AG04450 (cell line): ENCODE data around the gene PPM1E. TPM values are rescaled to one million over a fixed set of nuclear protein-coding genes. Genes with fewer than 3 reads are reported as not detected.

Experiments used
- CTCF ChIA-PET: fragments of 300-600, 350-600 bp; formaldehyde crosslinking; extraction: SDS; loops from one replicate; lab custom pipeline; 2022; ENCODE audit warnings: antibody characterized with exemption, inconsistent platforms; lab: Charles Lee
- POLR2A ChIA-PET: fragments of 350-600 bp; formaldehyde crosslinking; extraction: SDS; loops from one replicate; lab custom pipeline; 2021; ENCODE audit warnings: antibody characterized with exemption, inconsistent platforms; lab: Yijun Ruan, JAX
- DNase-seq: peaks from one replicate; pipeline ENCODE4 v3.0.0-alpha.2; 2011; ENCODE audit warnings: low read depth, low spot score
- H3K27ac ChIP-seq: one replicate; pipeline ENCODE4 v1.5.1; 2012; ENCODE audit warnings: low read depth, low read length, control low read depth
- H3K27me3 ChIP-seq: one replicate; pipeline ENCODE4 v1.6.0; 2012; ENCODE audit warnings: low read length; ENCODE audit not compliant: control insufficient read depth, insufficient read depth
- H3K4me3 ChIP-seq: 2 replicates; pipeline ENCODE4 v1.5.1; 2011; ENCODE audit warnings: mild to moderate bottlenecking, low read depth, low read length, control low read depth
- H3K9me3 ChIP-seq: 2 replicates; pipeline ENCODE4 v1.5.1; 2012; ENCODE audit warnings: low read length; ENCODE audit not compliant: control insufficient read depth, insufficient read depth
- CTCF ChIP-seq: IDR thresholded peaks from 2 replicates; pipeline ENCODE4 v1.5.1; 2011; ENCODE audit warnings: low read depth, low read length, control low read depth, inconsistent platforms
- polyA plus RNA-seq: library from polyadenylated mRNA; depleted of rRNA; stranded (reverse); fragments of >200 nt; gene quantifications from 2 replicates; pipeline ENCODE4 v1.2.3, GENCODE V29; 2011

Gene PPM1E
- polyA plus RNA-seq, 1 experiment: 0.64 TPM

GRCh38 chr17:58813712-58814111 lies 58.1 kb downstream of the PPM1E start:
- CTCF ChIA-PET: no interaction called here
- no peak overlapping the region for H3K27ac ChIP-seq
- DNase-seq: no peak
- no peaks in the 10 kb centered on the region for H3K9me3 ChIP-seq
- no peak for TF ChIP-seq CTCF
- no peaks in the 10 kb centered on the region for H3K27me3 ChIP-seq
- no peak overlapping the region for H3K4me3 ChIP-seq
- POLR2A ChIA-PET: no interaction called here

- Histone ChIP-seq H3K27ac (no peak overlapping the region), H3K4me3 (no peak overlapping the region), H3K9me3 (no peaks in the 10 kb centered on the region), H3K27me3 (no peaks in the 10 kb centered on the region)
- TF ChIP-seq CTCF: no peak
- ChIA-PET POLR2A (no interaction called here), CTCF (no interaction called here)
- no peak for DNase-seq
Observed at GRCh38 chr17:58818654-58819053, 63.0 kb downstream of the PPM1E start.

GRCh38 chr17:58822148-58823050 lies 66.7 kb downstream of the PPM1E start:
- ChIA-PET CTCF (no interaction called here), POLR2A (no interaction called here)
- Histone ChIP-seq H3K27ac (no peak overlapping the region), H3K9me3 (no peaks in the 10 kb centered on the region), H3K4me3 (no peak overlapping the region), H3K27me3 (no peaks in the 10 kb centered on the region)
- TF ChIP-seq CTCF: no peak
- DNase-seq: no peak

GRCh38 chr17:58823051-58823525 lies 67.4 kb downstream of the PPM1E start:
- ChIA-PET POLR2A (no interaction called here), CTCF (no interaction called here)
- Histone ChIP-seq H3K27ac (no peak overlapping the region), H3K9me3 (no peaks in the 10 kb centered on the region), H3K4me3 (no peak overlapping the region), H3K27me3 (no peaks in the 10 kb centered on the region)
- no peak for TF ChIP-seq CTCF
- no peak for DNase-seq

- H3K4me3 ChIP-seq: no peak overlapping the region
- no peaks in the 10 kb centered on the region for H3K27me3 ChIP-seq
- CTCF ChIA-PET: no interaction called here
- no peaks in the 10 kb centered on the region for H3K9me3 ChIP-seq
- no peak for TF ChIP-seq CTCF
- no peak for DNase-seq
- POLR2A ChIA-PET: no interaction called here
- H3K27ac ChIP-seq: no peak overlapping the region
Observed at GRCh38 chr17:58829172-58829637, 73.6 kb downstream of the PPM1E start.
